WI38 (cell line): ENCODE data around the gene ZNF618.

ENCODE experiments used
- H3K4me3 ChIP-seq: 2 replicates; pipeline ENCODE4 v1.5.1; 2011; ENCODE audit warnings: low read depth, mild to moderate bottlenecking, control low read depth, low read length
- CTCF ChIP-seq: IDR thresholded peaks from 2 replicates; pipeline ENCODE4 v1.5.1; 2012; ENCODE audit warnings: low read depth, mild to moderate bottlenecking, control low read depth, low read length

The ZNF618 gene

GRCh38 chr9:114004221-114004716 lies 128.2 kb downstream of the ZNF618 start:
- no peak overlapping the region for H3K4me3 ChIP-seq
- no peak for TF ChIP-seq CTCF

GRCh38 chr9:114005371-114006154 lies 129.5 kb downstream of the ZNF618 start:
- no peak overlapping the region for H3K4me3 ChIP-seq
- TF ChIP-seq CTCF = no peak

- TF ChIP-seq CTCF = no peak
- no peak overlapping the region for H3K4me3 ChIP-seq
These were observed 130.0 kb downstream of the ZNF618 start for GRCh38 chr9:114006155-114006550.

- H3K4me3 ChIP-seq = no peak overlapping the region
- no peak for TF ChIP-seq CTCF
These were observed 131.0 kb downstream of the ZNF618 start for GRCh38 chr9:114006931-114007691.

- TF ChIP-seq CTCF = no peak
- no peak overlapping the region for H3K4me3 ChIP-seq
These were observed 132.0 kb downstream of the ZNF618 start for GRCh38 chr9:114007991-114008666.

- H3K4me3 ChIP-seq = no peak overlapping the region
These were observed 132.7 kb downstream of the ZNF618 start for GRCh38 chr9:114008667-114009410.

More at GRCh38 chr9:114008667-114009410, 132.7 kb downstream of the ZNF618 start:
- no peak for TF ChIP-seq CTCF
